AG09319 (cell line): Measurements from ENCODE around the gene INPP4B.

ENCODE experiments used
- DNase-seq: peaks from one replicate; pipeline ENCODE4 v3.0.0-alpha.2; 2010; ENCODE audit warnings: low read depth; ENCODE audit errors: extremely low read depth
- CTCF ChIP-seq: IDR thresholded peaks from 2 replicates; pipeline ENCODE4 v1.5.1; 2011; ENCODE audit warnings: low read depth, mild to moderate bottlenecking, inconsistent platforms, low read length, moderate library complexity

INPP4B gene

DNA sequence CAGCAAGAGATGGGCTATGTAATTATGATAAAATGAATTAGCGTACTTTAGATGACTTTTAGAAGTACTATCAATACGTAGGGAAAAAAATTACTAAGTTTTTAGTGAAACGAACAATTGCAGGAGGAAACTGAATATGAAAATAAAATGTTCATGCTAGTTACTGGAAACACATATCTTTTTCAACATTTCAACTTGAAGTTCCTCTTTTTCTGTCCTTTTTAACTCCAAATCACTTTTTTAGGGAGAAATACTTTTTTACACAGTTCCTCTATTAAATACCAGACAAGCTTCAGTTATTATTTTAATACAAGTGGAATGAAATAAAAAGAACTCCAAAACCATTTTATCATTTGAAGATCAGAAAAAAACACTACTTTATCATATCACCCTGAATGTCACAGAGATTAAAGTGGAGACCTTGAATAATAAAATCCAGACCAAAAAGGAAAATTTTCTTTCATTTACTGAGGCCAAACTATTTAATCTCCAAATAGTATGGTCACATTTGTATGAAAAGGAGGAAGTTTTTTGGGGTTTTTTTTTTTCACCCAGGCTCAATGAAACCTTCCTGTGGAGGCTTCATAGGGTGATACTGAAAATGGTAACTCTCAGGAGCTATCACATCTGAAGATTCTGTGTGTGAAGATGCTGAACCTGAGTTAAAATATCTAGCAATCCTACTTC, 306.2 kb downstream of the INPP4B start:
- DNase-seq = no peak

DNA sequence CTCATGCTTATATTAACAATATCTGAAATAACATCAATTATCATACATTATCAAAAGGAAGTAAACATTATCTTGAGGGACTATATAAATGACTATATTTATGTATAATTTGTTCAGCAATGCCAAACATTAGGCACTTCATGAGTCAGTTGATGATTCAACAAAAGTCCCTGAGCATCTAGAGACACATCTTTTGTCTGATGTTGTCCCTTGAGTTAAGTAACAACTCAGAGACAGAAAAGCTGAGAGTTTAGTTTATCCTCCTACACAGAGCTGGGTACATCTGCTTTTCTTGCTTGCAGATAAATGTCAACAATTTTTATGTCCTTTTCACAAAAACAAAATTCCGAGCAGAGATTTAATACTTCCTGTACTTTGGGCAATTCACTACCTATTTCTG, 311.1 kb downstream of the INPP4B start:
- no peak for DNase-seq
- no peak for TF ChIP-seq CTCF

More for the DNA sequence above, 306.2 kb downstream of the INPP4B start:
- no peak for TF ChIP-seq CTCF

DNA sequence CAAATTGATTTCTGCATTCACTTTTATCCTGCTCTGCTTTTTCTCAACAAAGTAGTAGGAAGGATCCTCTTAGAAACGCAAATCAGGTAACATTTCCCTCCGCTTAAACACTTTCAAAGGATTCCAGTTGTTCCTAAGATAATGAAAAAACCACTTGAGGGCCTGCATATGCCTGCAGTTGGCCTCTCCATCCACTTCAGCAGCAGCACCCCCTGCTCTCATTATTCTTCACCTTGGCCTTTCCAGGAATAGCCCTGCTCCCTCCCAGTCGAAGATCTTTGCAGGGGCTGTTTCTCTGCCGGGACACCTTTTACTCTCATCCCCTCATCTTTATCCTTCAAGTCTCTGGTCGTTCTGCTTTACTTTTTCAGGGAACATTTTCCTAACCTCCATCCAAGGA, 314.0 kb downstream of the INPP4B start:
- no peak for DNase-seq
- TF ChIP-seq CTCF = no peak

- no peak for DNase-seq
- TF ChIP-seq CTCF = no peak
These were observed 315.4 kb downstream of the INPP4B start for GRCh38 chr4:142530728-142531127.

- no peak for TF ChIP-seq CTCF
- DNase-seq = no peak
These were observed 317.7 kb downstream of the INPP4B start for GRCh38 chr4:142528433-142528832.

DNA sequence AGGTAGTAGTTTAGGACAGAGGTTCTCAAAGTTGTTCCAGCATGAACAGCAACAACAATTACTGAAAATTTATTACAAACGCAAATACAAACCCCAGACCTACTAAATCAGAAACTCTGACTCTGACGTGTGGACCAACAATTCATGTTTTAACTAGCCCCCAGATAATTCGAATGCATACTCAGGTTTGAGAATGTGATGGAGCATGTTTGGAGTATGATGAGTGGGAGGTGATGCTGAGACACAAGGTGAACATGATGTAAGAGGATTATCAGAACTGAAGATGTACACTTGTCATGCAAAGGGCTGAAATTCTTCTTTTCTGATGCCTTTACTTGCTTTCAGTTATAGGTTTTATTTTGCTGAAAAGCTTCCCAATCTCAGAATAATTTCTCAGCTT, 323.0 kb downstream of the INPP4B start:
- no peak for TF ChIP-seq CTCF
- no peak for DNase-seq

GRCh38 chr4:142519342-142519741, 326.8 kb downstream of the INPP4B start:
- no peak for TF ChIP-seq CTCF

More at GRCh38 chr4:142519342-142519741, 326.8 kb downstream of the INPP4B start:
- DNase-seq = no peak
